ENCODE measurements around the gene UNC5B.

DNA sequence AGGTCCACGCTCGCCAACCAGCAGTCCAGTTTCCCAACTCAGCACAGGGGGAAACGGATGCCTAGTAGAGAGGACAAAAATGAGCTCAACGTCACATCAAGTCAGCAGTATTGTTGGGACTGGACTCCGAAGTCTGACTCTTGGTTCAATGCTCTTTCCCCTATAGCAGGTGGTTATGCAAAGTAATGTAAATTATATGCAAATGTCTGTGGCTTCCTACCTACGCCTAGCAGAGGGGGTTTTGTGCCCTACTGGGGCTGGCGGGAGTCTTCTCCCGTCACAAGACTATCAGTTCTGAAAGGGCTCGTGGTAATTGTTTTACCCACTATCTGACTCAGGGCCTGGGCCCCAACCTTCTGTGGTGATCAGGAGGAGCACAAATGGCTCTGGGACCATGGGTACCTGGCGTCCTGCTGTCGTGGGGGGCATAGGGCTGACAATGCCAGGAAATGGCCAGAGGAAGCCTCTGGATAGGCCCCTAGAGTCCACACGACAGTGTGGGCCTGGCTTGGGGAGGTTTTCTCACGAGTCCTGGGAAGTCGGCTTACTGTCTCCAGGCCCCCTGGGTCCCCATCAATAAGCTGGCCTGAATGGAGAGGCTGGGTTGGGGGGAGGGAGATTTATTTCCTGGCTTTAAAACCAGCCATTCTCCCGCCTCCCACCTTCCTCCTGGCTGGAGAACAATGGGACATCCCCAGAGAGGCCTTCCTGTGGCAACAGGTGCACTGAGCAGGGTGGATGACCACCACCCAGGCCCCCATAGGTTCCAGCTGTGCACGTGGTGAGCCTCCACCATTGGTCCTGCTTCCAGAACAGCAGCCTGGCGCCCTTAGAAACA, 41.8 kb downstream of the UNC5B start:
- TF ChIP-seq, protein P1, sequence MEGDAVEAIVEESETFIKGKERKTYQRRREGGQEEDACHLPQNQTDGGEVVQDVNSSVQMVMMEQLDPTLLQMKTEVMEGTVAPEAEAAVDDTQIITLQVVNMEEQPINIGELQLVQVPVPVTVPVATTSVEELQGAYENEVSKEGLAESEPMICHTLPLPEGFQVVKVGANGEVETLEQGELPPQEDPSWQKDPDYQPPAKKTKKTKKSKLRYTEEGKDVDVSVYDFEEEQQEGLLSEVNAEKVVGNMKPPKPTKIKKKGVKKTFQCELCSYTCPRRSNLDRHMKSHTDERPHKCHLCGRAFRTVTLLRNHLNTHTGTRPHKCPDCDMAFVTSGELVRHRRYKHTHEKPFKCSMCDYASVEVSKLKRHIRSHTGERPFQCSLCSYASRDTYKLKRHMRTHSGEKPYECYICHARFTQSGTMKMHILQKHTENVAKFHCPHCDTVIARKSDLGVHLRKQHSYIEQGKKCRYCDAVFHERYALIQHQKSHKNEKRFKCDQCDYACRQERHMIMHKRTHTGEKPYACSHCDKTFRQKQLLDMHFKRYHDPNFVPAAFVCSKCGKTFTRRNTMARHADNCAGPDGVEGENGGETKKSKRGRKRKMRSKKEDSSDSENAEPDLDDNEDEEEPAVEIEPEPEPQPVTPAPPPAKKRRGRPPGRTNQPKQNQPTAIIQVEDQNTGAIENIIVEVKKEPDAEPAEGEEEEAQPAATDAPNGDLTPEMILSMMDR (IDR thresholded peaks at IDR 0.05) = no peak
- no peak for TF ChIP-seq POLR2A (IDR thresholded peaks at IDR 0.05)
